Uterus (tissue), 2 donors: ENCODE results near the gene SIAH2.

ENCODE experiments used
- POLR2A ChIP-seq, 2 donors: fragments of 450-650 bp; IDR thresholded peaks; one replicate each; pipeline ENCODE4 v1.6.1; 2016; ENCODE audit warnings: antibody characterized with exemption in 2 of 2, mild to moderate bottlenecking in 1 of 2, moderate library complexity in 1 of 2
- TF ChIP-seq, protein P1 (sequence below), 4 experiments: fragments of 200-600 bp in 2 of 4; fragments of 450-650 bp in 2 of 4; sonication (generic) in 2 of 4; IDR thresholded peaks; one replicate each; pipeline ENCODE4 v1.5.1; 2016 to 2019; ENCODE audit warnings: antibody characterized with exemption in 4 of 4, mild to moderate bottlenecking in 2 of 4, moderate library complexity in 1 of 4

DNA sequence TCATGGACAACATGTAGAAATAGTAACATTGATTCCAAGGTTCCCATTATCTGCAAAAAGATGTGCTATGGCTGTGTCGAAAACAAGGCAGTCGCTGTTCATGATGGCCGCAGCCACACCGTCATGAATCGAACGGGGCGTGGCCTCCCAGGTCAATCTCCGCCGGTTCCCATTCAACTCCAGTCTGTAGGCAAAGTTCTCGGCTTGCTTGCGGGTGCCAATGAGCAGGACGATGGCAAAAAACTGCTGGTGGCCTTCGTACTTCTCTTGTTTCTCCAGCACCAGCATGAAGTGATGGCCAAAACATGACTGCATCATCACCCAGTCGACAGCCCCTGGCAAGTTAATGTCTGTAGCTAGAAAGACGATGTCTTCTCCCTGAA is 20.8 kb downstream of the SIAH2 start:
- TF ChIP-seq, protein P1, sequence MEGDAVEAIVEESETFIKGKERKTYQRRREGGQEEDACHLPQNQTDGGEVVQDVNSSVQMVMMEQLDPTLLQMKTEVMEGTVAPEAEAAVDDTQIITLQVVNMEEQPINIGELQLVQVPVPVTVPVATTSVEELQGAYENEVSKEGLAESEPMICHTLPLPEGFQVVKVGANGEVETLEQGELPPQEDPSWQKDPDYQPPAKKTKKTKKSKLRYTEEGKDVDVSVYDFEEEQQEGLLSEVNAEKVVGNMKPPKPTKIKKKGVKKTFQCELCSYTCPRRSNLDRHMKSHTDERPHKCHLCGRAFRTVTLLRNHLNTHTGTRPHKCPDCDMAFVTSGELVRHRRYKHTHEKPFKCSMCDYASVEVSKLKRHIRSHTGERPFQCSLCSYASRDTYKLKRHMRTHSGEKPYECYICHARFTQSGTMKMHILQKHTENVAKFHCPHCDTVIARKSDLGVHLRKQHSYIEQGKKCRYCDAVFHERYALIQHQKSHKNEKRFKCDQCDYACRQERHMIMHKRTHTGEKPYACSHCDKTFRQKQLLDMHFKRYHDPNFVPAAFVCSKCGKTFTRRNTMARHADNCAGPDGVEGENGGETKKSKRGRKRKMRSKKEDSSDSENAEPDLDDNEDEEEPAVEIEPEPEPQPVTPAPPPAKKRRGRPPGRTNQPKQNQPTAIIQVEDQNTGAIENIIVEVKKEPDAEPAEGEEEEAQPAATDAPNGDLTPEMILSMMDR (IDR thresholded peaks at IDR 0.05) = no peak
- no peak for TF ChIP-seq POLR2A (IDR thresholded peaks at IDR 0.05)
